Measurements from ENCODE around the gene MEIS2.
A peak's percentile ranks its signal among the peaks of the same experiment; 100 is the strongest.

The MEIS2 gene

GRCh38 chr15:36883713-36884517 is 216.4 kb downstream of the MEIS2 start:
- peak; percentile 31 to 84 for DNase-seq (ENCODE audit: low read depth in 1 of 2, low spot score in 1 of 2)
- H3K27me3 ChIP-seq (ENCODE audit: insufficient read depth, poor library complexity, severe bottlenecking), result peaks cover 81% of the 10 kb centered on the region
- no peak overlapping the region for H3K4me3 ChIP-seq (replicated peaks; ENCODE audit: insufficient read depth, low read length)
- TF ChIP-seq SPI1 (IDR thresholded peaks at IDR 0.05; ENCODE audit: borderline replicate concordance, low read depth) (no peak), POLR2AphosphoS5 (IDR thresholded peaks at IDR 0.05; ENCODE audit: low read depth) (no peak)
- TF ChIP-seq, protein P1, sequence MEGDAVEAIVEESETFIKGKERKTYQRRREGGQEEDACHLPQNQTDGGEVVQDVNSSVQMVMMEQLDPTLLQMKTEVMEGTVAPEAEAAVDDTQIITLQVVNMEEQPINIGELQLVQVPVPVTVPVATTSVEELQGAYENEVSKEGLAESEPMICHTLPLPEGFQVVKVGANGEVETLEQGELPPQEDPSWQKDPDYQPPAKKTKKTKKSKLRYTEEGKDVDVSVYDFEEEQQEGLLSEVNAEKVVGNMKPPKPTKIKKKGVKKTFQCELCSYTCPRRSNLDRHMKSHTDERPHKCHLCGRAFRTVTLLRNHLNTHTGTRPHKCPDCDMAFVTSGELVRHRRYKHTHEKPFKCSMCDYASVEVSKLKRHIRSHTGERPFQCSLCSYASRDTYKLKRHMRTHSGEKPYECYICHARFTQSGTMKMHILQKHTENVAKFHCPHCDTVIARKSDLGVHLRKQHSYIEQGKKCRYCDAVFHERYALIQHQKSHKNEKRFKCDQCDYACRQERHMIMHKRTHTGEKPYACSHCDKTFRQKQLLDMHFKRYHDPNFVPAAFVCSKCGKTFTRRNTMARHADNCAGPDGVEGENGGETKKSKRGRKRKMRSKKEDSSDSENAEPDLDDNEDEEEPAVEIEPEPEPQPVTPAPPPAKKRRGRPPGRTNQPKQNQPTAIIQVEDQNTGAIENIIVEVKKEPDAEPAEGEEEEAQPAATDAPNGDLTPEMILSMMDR (IDR thresholded peaks at IDR 0.05; ENCODE audit: insufficient read depth, low read length), result peak; percentile 55
- no peak overlapping the region for H3K27ac ChIP-seq (replicated peaks)

DNA sequence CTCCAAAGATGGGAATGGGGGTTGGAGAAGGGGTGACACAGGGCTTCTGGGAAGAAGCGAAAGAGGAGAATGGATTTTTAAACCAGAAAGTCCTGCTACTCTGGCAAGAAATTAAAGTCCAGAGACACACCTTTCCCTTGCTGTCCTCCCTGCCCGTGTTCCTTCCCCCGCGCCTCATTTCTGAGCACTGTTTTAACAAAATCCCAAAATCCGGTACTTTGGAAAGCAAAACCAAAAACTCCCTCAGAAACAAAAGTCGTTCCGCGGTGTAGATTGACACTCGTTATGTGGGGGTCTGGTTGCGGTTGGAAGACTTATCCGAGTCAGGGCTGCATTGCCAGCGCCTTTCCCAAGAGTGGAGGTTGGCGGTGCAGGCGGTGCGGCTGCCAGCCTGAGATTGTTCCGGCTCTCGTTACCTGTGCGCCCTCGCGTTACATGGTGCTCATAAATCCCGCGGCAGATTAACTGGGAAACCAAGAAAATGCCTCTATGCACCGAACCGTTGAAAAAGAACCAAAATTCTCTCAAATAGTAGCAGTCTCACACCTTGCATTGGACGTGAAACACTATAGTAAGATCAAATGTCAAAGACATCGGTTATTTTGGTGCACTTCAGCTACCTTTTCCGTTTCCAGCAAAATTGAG is 217.7 kb downstream of the MEIS2 start:
- Histone ChIP-seq H3K4me3 (replicated peaks; ENCODE audit: insufficient read depth, low read length) (no peak overlapping the region), H3K27me3 (ENCODE audit: insufficient read depth, poor library complexity, severe bottlenecking) (peaks cover 79% of the 10 kb centered on the region), H3K27ac (replicated peaks) (no peak overlapping the region)
- TF ChIP-seq POLR2AphosphoS5 (IDR thresholded peaks at IDR 0.05; ENCODE audit: low read depth) (no peak), SPI1 (IDR thresholded peaks at IDR 0.05; ENCODE audit: borderline replicate concordance, low read depth) (no peak), GABPA (IDR thresholded peaks at IDR 0.05; ENCODE audit: low read depth) (no peak)
- TF ChIP-seq, protein P1 (IDR thresholded peaks at IDR 0.05; ENCODE audit: insufficient read depth, low read length), result no peak
- TF ChIP-seq, protein P2, sequence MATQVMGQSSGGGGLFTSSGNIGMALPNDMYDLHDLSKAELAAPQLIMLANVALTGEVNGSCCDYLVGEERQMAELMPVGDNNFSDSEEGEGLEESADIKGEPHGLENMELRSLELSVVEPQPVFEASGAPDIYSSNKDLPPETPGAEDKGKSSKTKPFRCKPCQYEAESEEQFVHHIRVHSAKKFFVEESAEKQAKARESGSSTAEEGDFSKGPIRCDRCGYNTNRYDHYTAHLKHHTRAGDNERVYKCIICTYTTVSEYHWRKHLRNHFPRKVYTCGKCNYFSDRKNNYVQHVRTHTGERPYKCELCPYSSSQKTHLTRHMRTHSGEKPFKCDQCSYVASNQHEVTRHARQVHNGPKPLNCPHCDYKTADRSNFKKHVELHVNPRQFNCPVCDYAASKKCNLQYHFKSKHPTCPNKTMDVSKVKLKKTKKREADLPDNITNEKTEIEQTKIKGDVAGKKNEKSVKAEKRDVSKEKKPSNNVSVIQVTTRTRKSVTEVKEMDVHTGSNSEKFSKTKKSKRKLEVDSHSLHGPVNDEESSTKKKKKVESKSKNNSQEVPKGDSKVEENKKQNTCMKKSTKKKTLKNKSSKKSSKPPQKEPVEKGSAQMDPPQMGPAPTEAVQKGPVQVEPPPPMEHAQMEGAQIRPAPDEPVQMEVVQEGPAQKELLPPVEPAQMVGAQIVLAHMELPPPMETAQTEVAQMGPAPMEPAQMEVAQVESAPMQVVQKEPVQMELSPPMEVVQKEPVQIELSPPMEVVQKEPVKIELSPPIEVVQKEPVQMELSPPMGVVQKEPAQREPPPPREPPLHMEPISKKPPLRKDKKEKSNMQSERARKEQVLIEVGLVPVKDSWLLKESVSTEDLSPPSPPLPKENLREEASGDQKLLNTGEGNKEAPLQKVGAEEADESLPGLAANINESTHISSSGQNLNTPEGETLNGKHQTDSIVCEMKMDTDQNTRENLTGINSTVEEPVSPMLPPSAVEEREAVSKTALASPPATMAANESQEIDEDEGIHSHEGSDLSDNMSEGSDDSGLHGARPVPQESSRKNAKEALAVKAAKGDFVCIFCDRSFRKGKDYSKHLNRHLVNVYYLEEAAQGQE (IDR thresholded peaks at IDR 0.05; ENCODE audit: insufficient replicate concordance, low read depth), result no peak
- DNase-seq (ENCODE audit: low read depth in 1 of 2, low spot score in 1 of 2), result no peak

DNA sequence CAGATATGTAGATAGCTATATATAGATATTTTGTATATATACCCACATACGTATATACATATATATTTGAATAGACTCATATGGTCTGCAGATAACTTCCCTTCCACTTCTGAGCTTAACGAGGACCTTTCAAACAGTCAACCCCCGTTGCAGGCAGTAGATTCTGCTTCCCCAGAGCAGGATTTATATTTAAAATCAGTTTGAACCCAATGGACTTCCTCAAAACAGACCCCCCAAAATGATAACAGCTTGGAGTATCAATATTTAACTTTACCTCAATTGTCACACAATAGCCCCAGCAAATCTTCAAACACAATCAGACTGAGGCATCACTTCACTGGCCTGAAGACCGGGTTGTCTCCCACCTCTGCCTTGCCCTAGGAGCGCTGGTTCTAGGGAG is 218.3 kb downstream of the MEIS2 start:
- Histone ChIP-seq H3K4me3 (replicated peaks; ENCODE audit: insufficient read depth, low read length) (no peak overlapping the region), H3K27ac (replicated peaks) (no peak overlapping the region), H3K27me3 (ENCODE audit: insufficient read depth, poor library complexity, severe bottlenecking) (peaks cover 77% of the 10 kb centered on the region)
- TF ChIP-seq SPI1 (IDR thresholded peaks at IDR 0.05; ENCODE audit: borderline replicate concordance, low read depth) (no peak), GABPA (IDR thresholded peaks at IDR 0.05; ENCODE audit: low read depth) (no peak), POLR2AphosphoS5 (IDR thresholded peaks at IDR 0.05; ENCODE audit: low read depth) (no peak)
- TF ChIP-seq, protein P2 (IDR thresholded peaks at IDR 0.05; ENCODE audit: insufficient replicate concordance, low read depth), result no peak
- TF ChIP-seq, protein P1 (IDR thresholded peaks at IDR 0.05; ENCODE audit: insufficient read depth, low read length), result no peak
- DNase-seq (ENCODE audit: low read depth in 1 of 2, low spot score in 1 of 2), result no peak
